HG03064 (cell line): ENCODE measurements around the gene ABHD8.

ENCODE experiments used
- ATAC-seq: cut with Tn5 transposase; IDR thresholded peaks from one replicate; pipeline ENCODE4 v1.9.1; 2021; ENCODE audit warnings: low read depth; ENCODE audit not compliant: unreplicated experiment

The ABHD8 gene

DNA sequence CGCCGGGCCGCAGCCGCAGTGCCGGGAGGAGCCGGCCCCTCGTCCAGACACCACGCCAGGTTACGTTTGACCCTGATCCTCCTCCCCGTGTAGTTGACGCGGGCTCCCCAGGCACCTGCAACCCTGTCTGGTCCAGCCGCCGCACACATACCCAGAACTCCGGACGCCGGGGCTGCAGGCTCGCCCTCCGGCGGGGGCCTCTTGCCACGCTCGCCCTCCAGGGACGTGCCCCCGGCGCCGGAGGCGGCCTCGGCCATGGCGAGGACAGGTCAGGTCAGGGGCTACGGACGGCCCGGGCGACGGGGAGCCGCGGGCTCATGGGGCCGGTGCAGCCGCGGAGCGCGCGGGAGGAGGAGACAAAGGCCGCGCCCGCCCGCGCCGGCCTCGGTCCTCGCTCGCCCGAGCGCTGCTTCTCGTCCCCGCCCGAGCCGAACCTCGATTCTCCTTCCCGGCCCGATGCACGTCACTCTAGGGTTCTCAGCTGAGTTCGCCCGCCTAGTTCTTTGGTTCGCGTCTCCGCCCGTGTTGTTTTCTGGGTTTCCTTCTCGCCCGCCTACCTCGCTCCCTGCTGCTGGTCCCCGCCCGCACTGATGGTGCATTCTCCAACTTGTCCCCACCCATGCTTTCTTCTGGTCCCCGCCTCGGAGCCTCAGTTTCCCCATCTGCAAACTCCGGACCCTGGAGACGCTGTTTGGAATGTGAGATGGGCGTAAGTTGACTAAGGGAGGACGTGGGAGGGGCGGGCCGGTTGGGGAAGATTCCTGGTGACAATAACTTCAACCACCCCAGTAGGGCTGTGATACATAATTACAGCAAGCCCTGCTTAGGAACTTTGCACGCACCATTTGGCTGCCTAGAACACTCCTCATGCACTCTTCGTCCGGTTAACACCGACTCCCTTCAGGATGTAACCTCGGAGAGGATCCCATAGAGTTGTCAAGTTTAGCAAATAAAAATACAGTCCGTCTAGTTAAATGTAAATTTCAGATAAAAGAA lies 31.5 kb upstream of the ABHD8 start, which contains the start of gene ANO8:
TSS of gene ANO8 (minus strand) at position 442 of the 996 bp plus-strand sequence. CDS start at position 257, 185 bp downstream.
- no peak for ATAC-seq

DNA sequence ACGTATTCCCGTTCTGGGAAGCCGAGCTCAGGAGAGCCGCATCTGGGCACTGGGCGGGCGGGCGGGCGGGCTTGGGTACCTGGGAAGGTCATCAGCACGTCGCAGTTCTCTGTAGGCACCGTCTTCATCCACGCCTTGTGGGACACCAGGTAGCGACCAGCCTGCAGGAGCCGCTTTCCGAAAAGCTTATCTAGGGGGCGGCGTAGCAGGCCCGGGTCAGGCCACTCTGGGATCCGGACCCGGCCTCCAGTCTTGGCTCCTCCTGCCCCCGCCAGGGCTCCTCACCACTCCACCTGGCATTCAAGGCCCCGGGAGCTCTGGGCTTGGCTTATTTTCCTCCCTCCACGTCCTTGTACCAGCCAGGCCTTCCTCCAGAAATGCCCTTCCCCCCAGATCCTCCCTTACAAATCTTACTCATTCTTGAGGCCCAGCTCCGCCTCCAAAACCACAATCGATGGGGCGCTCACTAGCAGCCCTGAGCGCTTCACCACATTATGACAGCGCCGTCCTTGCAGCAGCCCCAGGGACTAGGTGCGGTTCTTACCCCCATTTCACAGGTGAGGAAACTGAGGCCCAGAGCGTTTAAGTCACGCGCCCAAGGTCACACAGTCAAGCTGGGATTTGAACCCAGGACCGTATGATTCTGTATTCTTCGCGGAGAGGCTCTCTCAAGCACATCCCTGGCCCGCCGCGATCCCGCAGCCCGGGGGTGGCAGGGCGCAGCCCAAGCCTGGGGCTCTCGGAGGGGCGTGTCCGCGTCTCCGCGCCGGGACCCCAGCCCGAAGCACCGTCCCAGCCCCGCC lies 30.6 kb upstream of the ABHD8 start:
- no peak for ATAC-seq

DNA sequence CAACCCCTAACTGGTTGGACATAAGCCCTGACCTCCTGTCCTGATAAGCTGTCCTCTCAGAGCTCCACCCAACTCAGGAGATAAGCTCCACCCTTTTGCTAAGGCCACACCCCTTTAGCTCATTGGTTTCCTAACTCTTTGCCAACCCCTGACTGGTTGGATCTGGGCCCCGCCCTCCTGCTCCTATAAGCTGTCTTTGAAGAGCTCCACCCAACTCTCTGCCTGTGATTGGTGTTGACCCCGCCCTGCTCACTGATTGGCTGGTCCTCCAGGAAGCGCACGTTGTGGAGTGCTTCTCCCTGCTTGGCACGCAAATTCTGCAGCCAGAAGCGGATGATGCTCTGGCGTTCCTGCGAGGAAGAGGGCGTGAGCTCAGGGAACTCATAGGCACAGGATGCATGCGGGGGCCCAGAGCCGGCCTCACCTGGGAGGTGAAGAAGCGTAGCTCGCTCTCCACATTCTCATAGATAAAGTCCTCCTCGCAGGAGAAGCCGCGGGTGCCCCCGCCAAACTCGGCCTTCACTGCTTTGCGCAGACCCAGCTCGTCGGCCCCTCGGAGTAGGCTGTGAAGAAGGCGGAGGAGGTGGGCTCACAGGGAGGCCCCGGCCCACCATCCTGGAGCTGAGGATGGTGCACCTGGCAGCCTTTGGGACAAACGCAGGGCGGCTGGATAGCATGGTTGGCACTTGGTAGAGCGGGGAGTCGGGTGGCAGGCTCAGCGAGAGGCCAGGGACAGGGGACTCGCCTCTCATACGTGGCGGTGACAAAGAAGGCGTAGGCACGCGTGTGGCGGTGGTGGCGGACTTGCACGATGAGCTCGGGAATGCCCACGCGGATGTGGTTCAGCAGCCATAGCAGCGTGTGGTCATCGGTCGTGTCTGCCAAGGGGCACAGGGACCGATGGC lies 29.7 kb upstream of the ABHD8 start:
- ATAC-seq, result no peak

DNA sequence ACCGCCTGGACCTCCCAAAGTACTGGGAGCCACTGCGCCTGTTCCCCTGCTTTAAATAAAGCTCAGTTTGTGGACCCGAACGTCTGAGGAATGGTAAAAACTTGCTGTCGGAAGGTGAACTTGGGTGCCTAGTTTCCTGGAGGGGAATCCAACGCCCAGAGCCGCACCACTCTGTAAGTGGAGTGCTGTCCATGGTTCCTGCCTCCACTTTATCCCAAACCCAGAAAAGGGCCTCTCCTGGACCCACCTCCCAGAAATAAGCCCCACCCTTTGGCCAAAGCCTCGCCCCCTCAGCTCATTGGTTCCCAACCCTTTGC lies 29.1 kb upstream of the ABHD8 start:
- no peak for ATAC-seq

DNA sequence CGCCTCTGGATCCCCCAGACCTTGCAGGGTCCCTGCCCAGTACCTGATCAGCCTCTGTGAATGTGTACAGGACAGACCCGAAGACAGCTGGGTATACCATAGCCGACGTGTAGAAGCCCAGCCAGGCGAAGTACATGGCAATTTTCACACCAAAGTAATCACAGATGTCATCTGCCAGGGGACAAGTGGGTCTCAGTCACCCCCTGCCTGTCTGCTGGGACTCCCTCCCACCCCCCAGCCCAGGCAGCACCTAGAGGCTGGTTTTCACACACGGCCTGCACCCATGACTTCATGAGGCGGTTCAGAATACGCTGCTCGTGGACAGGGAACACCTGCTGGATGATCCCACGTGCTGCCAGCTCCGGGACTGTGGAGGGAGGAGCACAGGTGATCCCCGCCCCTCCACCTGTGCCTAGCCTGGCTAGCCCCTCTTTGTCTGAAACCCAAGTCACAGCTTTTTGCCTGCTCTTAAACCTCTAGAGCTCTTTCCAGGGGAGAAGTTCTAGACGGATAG lies 27.9 kb upstream of the ABHD8 start:
- no peak for ATAC-seq

DNA sequence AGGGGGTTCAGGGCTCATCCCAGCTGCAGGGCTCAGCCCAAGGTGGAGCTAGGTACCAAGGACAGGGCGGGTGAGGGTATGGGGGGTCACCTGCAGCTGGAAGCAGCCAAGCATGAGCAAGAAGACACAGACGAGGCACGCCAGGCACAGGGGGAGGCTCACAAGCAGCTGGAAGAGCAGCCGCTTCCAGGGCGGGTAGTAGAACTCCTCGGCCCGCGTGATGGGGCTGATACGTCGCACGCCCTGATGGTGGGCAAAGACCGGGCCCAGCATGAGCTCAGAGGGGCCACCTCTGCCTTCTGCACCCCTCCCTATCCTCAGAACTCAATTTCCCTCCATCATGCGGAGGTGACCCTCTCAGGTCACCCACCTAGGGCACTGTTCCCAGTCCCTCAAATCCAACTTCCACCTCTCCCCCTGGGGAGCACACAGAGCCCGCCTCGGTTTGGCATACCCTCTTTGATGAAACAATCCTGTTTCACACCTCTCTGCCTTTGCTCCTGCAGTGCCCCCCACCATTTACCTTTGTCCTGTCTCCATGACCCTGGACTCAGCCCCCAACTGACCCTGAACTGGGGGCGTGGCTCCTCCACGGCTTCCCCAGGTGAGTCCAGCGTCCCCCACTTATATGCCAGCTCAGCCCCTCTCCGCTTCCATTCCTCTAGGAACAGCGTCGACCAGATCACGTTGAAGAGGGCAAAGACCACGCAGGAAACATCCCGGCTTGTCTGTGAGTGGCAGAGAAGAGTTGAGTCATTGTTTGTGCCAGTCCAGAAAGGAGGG lies 27.2 kb upstream of the ABHD8 start:
- no peak for ATAC-seq

DNA sequence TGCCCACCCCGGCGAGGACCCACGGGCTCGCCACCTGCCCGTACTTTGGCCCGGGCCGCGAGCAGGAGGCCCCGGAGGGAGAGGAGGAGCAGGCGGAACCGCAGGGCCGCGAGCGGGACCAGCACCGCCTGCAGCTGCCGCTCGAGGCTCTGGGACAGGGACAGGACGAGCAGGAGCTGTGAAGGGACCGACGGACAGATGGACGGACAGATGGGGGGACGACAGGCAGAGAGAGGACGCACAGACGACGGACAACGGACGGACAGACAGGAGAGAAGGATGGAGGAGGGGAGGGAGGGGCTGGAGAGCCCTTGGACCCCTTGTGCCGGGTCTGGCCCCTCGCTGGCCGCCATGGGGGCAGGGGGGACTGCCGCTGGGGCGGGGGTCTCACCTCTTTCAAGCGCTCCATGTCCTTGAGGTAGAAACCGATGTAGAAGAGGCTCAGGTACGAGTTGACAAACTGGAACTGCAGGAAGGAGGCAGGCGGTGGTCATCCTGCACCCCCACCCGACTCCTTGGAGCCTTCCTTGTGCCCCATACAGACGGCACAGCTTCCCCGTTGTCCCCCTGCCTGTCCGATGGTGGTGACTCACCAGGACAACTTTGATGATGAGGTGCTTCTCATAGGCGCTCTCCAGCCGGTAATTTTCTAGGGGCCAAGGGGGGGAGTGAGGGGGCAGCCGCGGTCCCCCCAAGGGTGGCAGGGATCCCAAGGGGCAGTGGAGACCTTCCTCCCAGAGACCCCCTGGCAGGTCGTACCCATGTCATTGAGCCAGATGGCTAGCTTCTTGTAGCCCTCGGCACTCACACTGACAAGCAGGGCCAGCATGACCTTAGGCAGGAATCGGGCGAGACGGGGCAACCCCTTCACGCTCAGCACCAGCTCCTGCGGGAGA lies 26.4 kb upstream of the ABHD8 start:
- ATAC-seq, result no peak

DNA sequence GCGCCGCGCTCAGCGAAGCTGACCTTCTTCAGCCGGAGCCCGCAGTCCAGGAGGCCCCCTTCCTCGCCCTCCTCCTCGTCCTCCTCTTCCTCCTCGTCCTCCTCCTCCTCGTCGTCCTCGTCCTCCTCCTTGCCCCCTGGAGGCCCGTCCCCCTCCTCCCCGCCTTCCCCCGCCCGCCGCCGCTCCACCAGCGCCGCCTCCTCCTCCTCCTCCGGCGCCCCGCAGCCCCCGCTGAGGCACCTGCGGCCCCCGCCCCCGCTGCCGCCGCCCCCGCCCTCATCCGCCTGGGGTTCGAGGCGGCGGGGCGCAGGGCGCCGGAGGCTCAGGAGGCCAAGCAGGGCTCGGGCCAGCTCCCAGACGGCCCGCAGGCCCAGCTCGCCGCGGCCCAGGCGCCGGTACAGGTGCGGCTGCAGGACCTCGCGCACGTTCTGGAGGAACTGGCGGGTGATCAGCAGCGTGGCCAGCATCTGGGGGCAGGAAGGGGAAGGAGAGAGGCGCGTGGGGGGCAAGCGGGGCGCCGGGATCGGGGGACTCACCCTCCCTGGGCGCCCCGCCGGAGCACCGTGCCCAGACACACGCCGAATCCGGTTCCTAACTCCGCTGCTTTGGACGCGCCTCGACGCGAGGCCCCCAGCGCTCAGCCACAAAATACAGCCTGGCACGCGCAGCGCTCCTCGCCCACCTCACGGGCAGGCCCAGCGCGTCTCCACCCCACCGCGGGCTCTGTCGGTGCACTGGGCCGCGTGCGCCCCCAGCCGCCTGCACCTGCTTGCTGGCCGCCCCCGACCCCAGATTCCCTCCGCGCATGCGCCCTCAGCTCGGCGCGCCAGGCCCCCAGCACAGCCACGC lies 25.5 kb upstream of the ABHD8 start:
- ATAC-seq, result no peak

DNA sequence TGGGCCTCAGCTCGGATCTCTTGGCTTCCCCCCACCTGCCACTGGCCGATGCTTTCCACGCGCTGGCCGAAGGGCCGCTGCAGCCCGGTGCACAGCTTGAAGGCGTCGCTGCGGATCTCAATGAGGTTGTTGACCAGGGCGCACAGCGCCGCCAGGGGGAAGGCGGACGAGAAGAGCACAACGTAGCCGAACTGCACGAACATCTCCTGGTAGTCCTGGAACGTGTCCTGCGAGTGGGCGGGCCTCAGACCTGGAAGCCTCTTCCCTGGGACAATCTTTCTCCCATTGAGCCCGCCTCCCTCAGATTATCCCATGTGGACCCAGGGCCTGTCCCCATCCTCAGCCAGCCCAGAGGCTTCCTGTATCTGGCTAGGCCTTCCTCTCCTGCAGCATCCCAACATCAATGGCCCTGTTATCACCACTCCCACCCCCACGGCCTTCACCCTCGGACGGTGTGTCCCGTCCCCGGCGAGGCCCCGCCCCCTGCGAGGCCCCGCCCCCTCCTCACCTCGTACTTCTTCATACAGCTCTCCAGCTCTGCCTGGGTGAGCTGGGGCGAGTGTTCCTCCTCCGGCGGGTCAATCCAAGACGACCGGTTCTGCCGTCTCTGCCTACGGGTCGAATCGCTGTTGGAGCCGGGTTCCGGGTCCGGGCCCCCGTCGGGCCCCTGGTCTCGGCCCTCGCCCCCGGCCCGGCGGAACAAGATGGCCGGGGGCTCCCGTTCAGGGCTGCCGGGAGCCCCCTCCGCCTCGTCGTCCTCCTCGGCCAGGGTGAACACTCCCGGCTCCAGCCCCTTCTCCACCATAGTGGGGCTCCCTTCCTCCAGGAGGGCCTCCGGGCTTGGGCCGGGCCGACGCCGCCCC lies 24.7 kb upstream of the ABHD8 start:
- no peak for ATAC-seq

DNA sequence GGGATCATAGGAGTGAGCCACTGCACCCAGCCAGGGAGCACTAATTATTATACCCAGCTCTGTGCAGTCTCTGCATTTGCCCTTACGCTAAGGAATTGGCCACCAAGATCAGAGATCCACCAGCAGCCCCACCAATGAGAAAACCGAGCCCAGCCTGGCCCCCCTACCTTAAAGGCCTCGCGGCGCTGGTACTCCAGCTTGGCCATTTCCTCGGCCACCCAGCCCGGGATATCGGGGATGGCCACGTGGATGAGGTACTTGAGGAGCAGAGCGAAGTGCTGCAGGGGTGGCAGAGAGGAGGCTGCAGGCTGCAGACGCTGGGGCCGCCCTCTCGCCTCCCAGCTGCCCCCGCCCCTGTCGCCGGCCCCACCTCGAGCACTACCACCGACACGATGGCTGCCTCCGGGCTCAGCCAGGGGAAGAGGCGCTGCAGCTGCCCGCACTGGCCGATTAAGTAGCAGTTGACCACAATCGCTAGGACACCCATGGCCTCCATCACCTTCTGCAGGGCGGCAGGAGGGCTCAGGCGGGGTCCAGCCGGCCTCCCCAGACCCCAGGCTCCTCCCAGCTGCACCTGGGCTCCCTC lies 23.9 kb upstream of the ABHD8 start:
- ATAC-seq, result no peak

DNA sequence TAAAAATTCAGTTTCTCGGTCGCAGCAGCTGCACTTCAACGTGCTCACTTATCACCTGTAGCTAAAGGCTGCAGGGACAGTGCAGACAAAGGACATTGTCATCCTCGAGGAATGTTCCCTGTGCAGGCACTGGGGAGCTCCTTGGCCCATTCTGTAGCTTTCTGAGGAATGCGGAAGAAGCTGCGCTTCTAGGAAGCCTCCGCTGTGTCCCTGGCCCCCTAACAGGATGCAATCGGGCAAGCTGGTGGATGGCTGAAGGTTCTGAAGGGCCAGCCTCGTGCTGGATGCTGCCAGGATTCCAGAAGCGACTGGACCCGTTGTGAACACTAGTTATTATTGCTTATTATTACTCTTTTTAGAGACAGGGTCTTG lies 23.4 kb upstream of the ABHD8 start:
- ATAC-seq, result no peak

DNA sequence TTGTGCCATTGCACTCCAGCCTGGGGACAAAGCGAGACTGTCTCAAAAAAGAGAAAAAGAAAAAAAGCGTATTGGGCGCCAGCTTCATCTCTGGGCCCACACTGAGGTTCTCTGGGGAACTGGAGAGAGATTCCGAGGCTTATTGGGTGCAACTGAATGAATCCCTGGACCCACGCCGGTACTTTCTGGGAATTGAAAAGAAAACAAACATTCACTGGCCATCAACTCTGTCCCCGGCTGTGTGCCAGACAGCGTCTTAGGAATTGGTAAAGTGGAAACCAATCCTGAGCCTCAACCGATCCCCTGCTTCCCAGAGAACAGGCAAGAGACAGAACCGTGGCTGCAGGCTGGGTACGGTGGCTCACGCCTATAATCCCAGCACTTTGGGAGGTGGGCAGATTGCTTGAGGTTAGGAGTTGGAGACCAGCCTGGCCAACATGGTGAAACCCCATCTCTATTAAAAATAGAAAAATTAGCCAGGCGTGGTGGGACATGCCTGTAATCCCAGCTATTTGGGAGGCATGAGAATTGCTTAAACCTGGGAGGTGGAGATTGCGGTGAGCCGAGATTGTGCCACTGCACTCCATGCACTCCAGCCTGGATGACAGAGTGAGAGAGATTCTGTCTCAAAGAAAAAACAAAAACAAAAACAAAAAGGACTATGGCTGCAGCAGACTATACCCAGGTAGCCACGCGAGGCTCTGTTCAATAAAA lies 22.8 kb upstream of the ABHD8 start:
- no peak for ATAC-seq

DNA sequence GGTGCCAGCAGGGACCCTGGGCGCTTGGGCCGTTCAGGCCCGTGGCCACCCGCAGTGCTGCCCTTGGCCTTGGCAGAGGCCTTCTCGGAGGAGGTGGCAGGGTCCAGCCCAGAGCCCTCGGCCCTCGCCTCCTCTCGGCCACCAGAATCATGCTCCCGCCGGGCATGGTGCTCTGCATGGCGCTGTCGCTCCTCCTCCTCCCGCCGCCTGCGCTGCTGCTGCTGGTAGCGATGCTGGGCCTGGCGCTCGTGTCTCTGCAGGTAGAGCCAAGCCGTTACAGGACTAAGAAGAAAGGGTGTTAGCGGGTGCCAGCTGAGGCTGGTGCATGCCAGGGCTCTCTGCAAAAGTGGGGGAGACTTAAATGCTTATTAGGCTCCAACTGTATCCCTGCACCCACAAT lies 21.9 kb upstream of the ABHD8 start:
- no peak for ATAC-seq

DNA sequence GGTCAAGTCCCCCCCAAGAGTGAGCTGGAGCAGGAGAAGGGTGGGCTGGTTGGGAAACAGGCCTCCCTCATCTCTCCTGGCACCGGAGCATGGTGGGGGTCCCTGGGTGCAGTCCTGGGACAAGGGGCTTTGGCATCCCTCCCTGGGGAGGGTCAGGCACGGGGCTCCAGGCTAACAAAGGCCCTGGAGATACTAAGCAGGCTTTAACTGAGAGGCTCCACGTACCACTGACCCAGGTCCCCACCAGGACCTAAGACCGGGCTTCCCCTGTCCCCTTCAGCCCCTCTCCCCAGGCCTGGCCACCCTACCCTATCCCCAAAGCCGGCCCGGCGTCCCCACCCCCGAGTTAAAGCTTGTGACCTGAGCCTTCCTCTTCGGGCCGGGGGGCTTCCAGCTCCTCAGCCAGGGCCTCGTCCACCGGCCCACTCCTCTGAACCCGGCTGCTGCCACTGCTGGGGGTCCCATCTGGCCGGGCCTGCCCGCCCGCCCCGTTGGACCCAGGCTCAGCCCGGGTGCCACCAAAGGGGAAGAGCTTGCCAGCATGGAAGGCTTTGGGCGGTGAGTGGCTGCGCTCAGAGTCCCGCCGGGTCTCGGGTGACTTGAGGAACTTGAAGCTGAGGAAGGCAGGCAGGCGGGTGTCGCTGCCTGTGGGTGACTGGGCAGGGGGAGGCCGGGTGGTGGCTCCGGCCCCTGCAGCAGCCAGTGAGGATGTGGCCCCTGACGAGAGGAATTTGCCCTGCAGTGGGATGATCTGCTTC lies 21.3 kb upstream of the ABHD8 start:
- no peak for ATAC-seq

DNA sequence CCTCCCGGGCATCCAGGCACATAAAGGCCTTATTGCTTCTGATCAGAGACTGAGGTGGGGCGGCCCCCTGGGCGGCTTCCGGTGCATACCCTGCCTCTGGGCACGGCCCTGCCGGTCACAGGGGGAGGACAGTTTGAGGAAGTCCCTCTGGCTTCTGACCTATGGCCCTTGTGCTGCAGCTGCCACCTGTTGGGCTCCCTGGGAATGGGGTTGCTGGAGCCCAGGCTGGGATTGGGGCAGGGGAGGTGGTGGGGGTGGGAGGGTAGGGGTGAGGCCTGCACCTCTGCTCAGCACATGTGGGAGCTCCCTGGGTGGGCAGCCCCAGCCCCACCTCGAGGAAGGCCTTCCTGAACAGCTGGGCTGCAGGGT lies 20.7 kb upstream of the ABHD8 start:
- ATAC-seq, result no peak
